Keratinocyte (primary cell): ENCODE results near the gene LDLRAD4. TPM values are rescaled to one million over a fixed set of nuclear protein-coding genes. Genes with fewer than 3 reads are reported as not detected.

Experiments
- DNase-seq: peaks from one replicate; pipeline ENCODE4 v3.0.0-alpha.2; 2011; ENCODE audit warnings: low read depth, missing footprints, low spot score
- FAIRE-seq: peaks from 2 replicates; lab custom pipeline; 2011; peaks lifted over from hg19 to GRCh38; lab: Jason Lieb, UNC
- H2AFZ ChIP-seq: 2 replicates; pipeline ENCODE4 v1.6.0; 2012; ENCODE audit warnings: low read length, control low read depth, inconsistent platforms; ENCODE audit not compliant: control insufficient read depth
- H3K27ac ChIP-seq: 2 replicates; pipeline ENCODE4 v1.5.1; 2011; ENCODE audit warnings: low read length; ENCODE audit not compliant: control insufficient read depth, insufficient read depth
- H3K27me3 ChIP-seq: 3 replicates; pipeline ENCODE4 v1.6.0; 2011; ENCODE audit warnings: low read length; ENCODE audit not compliant: control insufficient read depth, insufficient read depth; ENCODE audit errors: extremely low read depth
- H3K36me3 ChIP-seq, 2 experiments: 2 replicates in 1 of 2; 3 replicates in 1 of 2; pipeline ENCODE4 v1.5.1; 2011; ENCODE audit warnings: low read length in 2 of 2, mild to moderate bottlenecking in 1 of 2; ENCODE audit not compliant: control insufficient read depth in 2 of 2, insufficient read depth in 2 of 2; ENCODE audit errors: extremely low read depth in 1 of 2
- H3K4me1 ChIP-seq: 3 replicates; pipeline ENCODE4 v1.5.1; 2011; ENCODE audit warnings: low read length; ENCODE audit not compliant: control insufficient read depth, insufficient read depth; ENCODE audit errors: extremely low read depth
- H3K4me2 ChIP-seq: 3 replicates; pipeline ENCODE4 v1.6.0; 2011; ENCODE audit warnings: low read depth, low read length; ENCODE audit not compliant: control insufficient read depth, insufficient read depth; ENCODE audit errors: extremely low read depth
- H3K4me3 ChIP-seq, 3 experiments: fragments of 200-600 bp in 1 of 3; sonication (generic) in 1 of 3; 2 replicates in 2 of 3; 3 replicates in 1 of 3; pipeline ENCODE4 v1.5.1; 2011 to 2016; ENCODE audit warnings: low read length in 3 of 3, mild to moderate bottlenecking in 3 of 3, control low read depth in 2 of 3, inconsistent platforms in 1 of 3, low read depth in 1 of 3, mixed read lengths in 1 of 3, mixed run types in 1 of 3, moderate library complexity in 1 of 3; ENCODE audit not compliant: control insufficient read depth in 2 of 3, insufficient read depth in 2 of 3; ENCODE audit errors: extremely low read depth in 1 of 3
- H3K79me2 ChIP-seq: 2 replicates; pipeline ENCODE4 v1.6.0; 2012; ENCODE audit warnings: low read length; ENCODE audit not compliant: control insufficient read depth, insufficient read depth
- H3K9ac ChIP-seq: 3 replicates; pipeline ENCODE4 v1.6.0; 2011; ENCODE audit warnings: low read length; ENCODE audit not compliant: control insufficient read depth, insufficient read depth; ENCODE audit errors: extremely low read depth
- H3K9me1 ChIP-seq: 3 replicates; pipeline ENCODE4 v1.6.0; 2011; ENCODE audit warnings: low read length; ENCODE audit not compliant: control insufficient read depth, insufficient read depth; ENCODE audit errors: extremely low read depth
- H3K9me3 ChIP-seq: 2 replicates; pipeline ENCODE4 v1.5.1; 2012; ENCODE audit warnings: low read depth, low read length; ENCODE audit not compliant: control insufficient read depth
- H4K20me1 ChIP-seq: 3 replicates; pipeline ENCODE4 v1.6.0; 2011; ENCODE audit warnings: low read length; ENCODE audit not compliant: control insufficient read depth, insufficient read depth; ENCODE audit errors: extremely low read depth
- CTCF ChIP-seq, 3 experiments: IDR thresholded peaks in 1 of 3; conservative IDR thresholded peaks in 1 of 3; optimal IDR thresholded peaks in 1 of 3; 2 replicates in 2 of 3; 3 replicates in 1 of 3; pipeline versions ENCODE3 to v1.5.1; 2011; ENCODE audit warnings: low read length in 3 of 3, mild to moderate bottlenecking in 3 of 3, moderate library complexity in 2 of 3, control low read depth in 1 of 3, inconsistent platforms in 1 of 3; ENCODE audit not compliant: insufficient read depth in 2 of 3; ENCODE audit errors: extremely low read depth in 1 of 3
- EZH2 ChIP-seq: IDR thresholded peaks from one replicate; pipeline ENCODE4 v1.6.1; 2012; ENCODE audit warnings: inconsistent platforms, mild to moderate bottlenecking, low read length, moderate library complexity
- dilution Hi-C: fragments of 300-500 bp; cut with MboI; formaldehyde crosslinking; loops from one replicate; pipeline ENCODE4 v1.7.0; 2020; ENCODE audit warnings: low sequenced_read_pairs; ENCODE audit not compliant: extremely low pct_ligation_motif_present
- polyA plus RNA-seq, 5 experiments: library from polyadenylated mRNA; depleted of rRNA in 3 of 5; stranded (reverse) in 3 of 5; stranded (forward) in 1 of 5; unstranded in 1 of 5; fragments of >200 nt; gene quantifications; 1 replicate in 1 of 5; 2 replicates in 3 of 5; 3 replicates in 1 of 5; pipeline versions ENCODE4 v1.2.1 to v1.2.3, GENCODE V29; 2011 to 2012; ENCODE audit warnings: missing spikeins in 2 of 5, low read depth in 1 of 5, low replicate concordance in 1 of 5

The LDLRAD4 gene
- polyA plus RNA-seq, 1 donor (not counting 4 experiments of a cell fraction or from before 2014, with no cell fraction given) = not detected

DNA sequence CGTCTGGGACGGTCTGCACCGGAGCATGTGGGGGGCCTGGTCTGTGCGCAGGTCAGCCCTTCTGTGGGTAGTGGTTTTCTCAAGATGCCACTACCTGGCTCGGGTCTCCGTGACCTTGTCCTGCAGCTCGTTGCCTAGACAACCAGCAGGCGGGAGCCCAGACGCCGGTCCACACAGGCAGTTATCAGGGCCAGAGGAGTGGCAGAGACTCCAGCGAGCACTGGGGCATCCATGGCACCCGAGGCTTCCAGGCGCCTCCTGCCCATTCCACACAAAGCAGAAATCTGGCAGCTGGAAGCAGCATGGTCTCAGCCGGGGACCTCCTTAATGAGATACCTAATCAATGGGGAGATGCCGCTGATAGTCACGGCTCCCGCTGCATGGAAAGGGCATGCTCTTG, 351.7 kb downstream of the LDLRAD4 start:
- H3K27me3 ChIP-seq = no peaks in the 10 kb centered on the region

DNA sequence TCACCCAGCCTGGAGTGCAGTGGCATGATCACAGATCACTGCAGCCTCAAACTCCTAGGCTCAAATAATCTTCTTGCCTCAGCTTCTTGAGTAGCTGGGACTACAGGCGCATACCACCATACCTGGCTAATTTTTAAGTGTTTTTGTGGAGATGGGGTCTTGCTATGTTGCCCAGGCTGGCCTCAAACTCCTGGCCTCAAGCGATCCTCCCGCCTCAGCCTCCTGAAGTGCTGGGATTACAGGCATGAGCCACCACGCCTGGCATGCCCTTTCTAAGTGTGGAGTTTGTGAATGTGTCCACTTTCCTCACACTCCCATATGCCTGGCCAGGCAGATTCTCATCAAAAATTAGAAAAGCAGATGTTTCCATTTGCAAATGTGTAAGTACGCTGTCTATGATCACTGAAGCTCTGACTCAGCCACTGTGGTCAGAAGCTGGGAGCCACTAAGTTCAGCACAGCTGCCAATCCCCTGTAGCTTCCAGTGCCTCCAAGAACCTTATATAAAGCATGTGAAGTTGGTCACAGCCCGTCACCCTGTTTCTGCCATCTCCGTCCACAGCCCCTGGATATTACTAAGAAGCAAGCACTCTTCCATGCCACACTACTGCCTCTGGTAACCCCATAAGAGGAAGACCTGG, 352.4 kb downstream of the LDLRAD4 start:
- no peaks in the 10 kb centered on the region for H3K27me3 ChIP-seq
- H2AFZ ChIP-seq = no peak overlapping the region
- H3K4me3 ChIP-seq = no peak overlapping the region
- dilution Hi-C loops = no loop called here
- no peak overlapping the region for H3K9ac ChIP-seq
- H3K9me3 ChIP-seq = no peaks in the 10 kb centered on the region
- FAIRE-seq (no peak), DNase-seq (no peak)
- no peaks in the 10 kb centered on the region for H3K4me1 ChIP-seq
- H3K27ac ChIP-seq = no peak overlapping the region
- no peaks in the 10 kb centered on the region for H3K9me1 ChIP-seq
- no peak for TF ChIP-seq EZH2
- TF ChIP-seq CTCF (optimal IDR thresholded peaks at IDR 0.05 in 1 of 3, IDR thresholded peaks at IDR 0.05 in 1 of 3, conservative IDR thresholded peaks at IDR 0.05 in 1 of 3; ENCODE audit: extremely low read depth in 1 of 3, insufficient read depth in 2 of 3, low read length in 3 of 3) = no peak
- H3K79me2 ChIP-seq = no peaks in the 10 kb centered on the region
- H4K20me1 ChIP-seq = no peaks in the 10 kb centered on the region
- H3K4me2 ChIP-seq = no peak overlapping the region
- H3K36me3 ChIP-seq = no peaks in the 10 kb centered on the region

More for the DNA sequence above, 351.7 kb downstream of the LDLRAD4 start:
- Histone ChIP-seq H3K36me3 (no peaks in the 10 kb centered on the region), H3K79me2 (no peaks in the 10 kb centered on the region), H3K27ac (no peak overlapping the region), H4K20me1 (no peaks in the 10 kb centered on the region), H3K9me3 (no peaks in the 10 kb centered on the region), H3K9me1 (no peaks in the 10 kb centered on the region), H3K4me2 (no peak overlapping the region), H2AFZ (no peak overlapping the region), H3K9ac (no peak overlapping the region), H3K4me1 (no peaks in the 10 kb centered on the region), H3K4me3 (no peak overlapping the region)
- TF ChIP-seq CTCF (optimal IDR thresholded peaks at IDR 0.05 in 1 of 3, IDR thresholded peaks at IDR 0.05 in 1 of 3, conservative IDR thresholded peaks at IDR 0.05 in 1 of 3; ENCODE audit: extremely low read depth in 1 of 3, insufficient read depth in 2 of 3, low read length in 3 of 3) (no peak), EZH2 (no peak)
- DNase-seq (no peak), FAIRE-seq (no peak)
- dilution Hi-C loops = no loop called here
